Activated CD8-positive, alpha-beta T cell treated with anti-CD3 and anti-CD28 coated beads for 36 hours (primary cell): ENCODE results near the gene TTLL3. TPM values are rescaled to one million over a fixed set of nuclear protein-coding genes. Genes with fewer than 3 reads are reported as not detected.

ENCODE experiments used
- ATAC-seq: fragments of 200-7000 bp; cut with Tn5 transposase; one replicate; pipeline ENCODE4 v1.10.0; 2021; ENCODE audit warnings: mild to moderate bottlenecking, moderate library complexity
- CTCF ChIA-PET: fragments of 350-600 bp; sonication (Branson Sonifier 250); formaldehyde crosslinking; loops from one replicate; lab custom pipeline; 2021; ENCODE audit warnings: antibody characterized with exemption; lab: Charles Lee
- POLR2A ChIA-PET: fragments of 350-600 bp; sonication (Branson Sonifier 250); formaldehyde crosslinking; loops from one replicate; lab custom pipeline; 2021; ENCODE audit warnings: antibody characterized with exemption; lab: Charles Lee
- DNase-seq: peaks from one replicate; pipeline ENCODE4 v3.0.0-alpha.2; 2020
- H3K27ac Mint-ChIP-seq: one replicate; pipeline ENCODE4 v1.8.0; 2021; ENCODE audit warnings: mild to moderate bottlenecking, mixed read lengths
- H3K27me3 Mint-ChIP-seq: one replicate; pipeline ENCODE4 v1.8.0; 2021; ENCODE audit warnings: mixed read lengths
- H3K36me3 Mint-ChIP-seq: one replicate; pipeline ENCODE4 v1.8.0; 2021; ENCODE audit warnings: low read depth, mixed read lengths
- H3K4me1 Mint-ChIP-seq: one replicate; pipeline ENCODE4 v1.8.0; 2021; ENCODE audit warnings: low read depth, mixed read lengths
- H3K4me3 Mint-ChIP-seq: one replicate; pipeline ENCODE4 v1.8.0; 2021; ENCODE audit warnings: mild to moderate bottlenecking, moderate library complexity, mixed read lengths
- H3K9me3 Mint-ChIP-seq: one replicate; pipeline ENCODE4 v1.8.0; 2021; ENCODE audit warnings: mixed read lengths
- CTCF ChIP-seq: fragments of 200-600 bp; IDR thresholded peaks from one replicate; pipeline ENCODE4 v1.8.0; 2022; ENCODE audit warnings: antibody characterized with exemption, mild to moderate bottlenecking
- intact Hi-C: fragments of 100-400 bp; cut with micrococcal nuclease; formaldehyde crosslinking; loops from one replicate; pipeline ENCODE4 v1.10.0; 2022
- total RNA-seq, 2 experiments: library from RNA; stranded (reverse); gene quantifications; one replicate each; pipeline ENCODE4 v1.2.3, GENCODE V29; 2021

TTLL3 gene
- total RNA-seq, 2 experiments from 2014 or later, result 52.4 to 61.1 TPM

DNA sequence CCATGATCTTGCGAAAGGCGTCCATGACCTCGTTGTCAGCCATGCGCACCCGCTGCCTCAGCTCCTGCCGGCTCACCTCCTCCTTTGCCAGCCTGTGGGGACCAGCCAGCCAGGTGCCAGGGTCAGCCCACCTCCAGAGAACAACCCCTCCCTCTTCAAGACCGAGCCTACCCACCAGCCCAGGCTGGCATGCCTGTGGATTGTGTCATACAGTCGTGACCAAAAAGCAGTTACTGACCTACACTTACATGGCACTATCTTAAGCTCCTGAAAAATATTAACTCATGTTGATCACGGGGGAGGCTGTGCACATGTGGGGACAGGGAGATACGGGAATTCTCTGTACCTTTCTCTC is 29.6 kb upstream of the TTLL3 start:
- POLR2A ChIA-PET, result interaction anchor here (0.6 to 2.6 kb wide), 12 partner anchors 8 to 384 kb away, joined by 3 to 16 read pairs (median 5); partner anchors contain the start of genes ARPC4, CAMK1 and TADA3
- H3K4me3 Mint-ChIP-seq, result peak overlapping the region; percentile 22
- H3K27me3 Mint-ChIP-seq, result no peaks in the 10 kb centered on the region
- intact Hi-C loops, result no loop called here
- H3K27ac Mint-ChIP-seq, result peak overlapping the region; percentile 97
- ATAC-seq (peak; percentile 0), DNase-seq (no peak)
- H3K36me3 Mint-ChIP-seq, result peaks cover 38% of the 10 kb centered on the region
- peaks cover 1% of the 10 kb centered on the region for H3K9me3 Mint-ChIP-seq
- CTCF ChIA-PET, result interaction anchor here (1.0 to 2.0 kb wide), 5 partner anchors 9 to 46 kb away, joined by 3 to 7 read pairs (median 4); partner anchors contain the start of gene ARPC4
- TF ChIP-seq CTCF, result no peak
- H3K4me1 Mint-ChIP-seq, result peaks cover 61% of the 10 kb centered on the region

- intact Hi-C loops, result no loop called here
- no peak for TF ChIP-seq CTCF
- POLR2A ChIA-PET, result interaction anchor here (0.6 to 2.6 kb wide), 10 partner anchors 9 to 384 kb away, joined by 3 to 16 read pairs (median 5); partner anchors contain the start of genes ARPC4, CAMK1 and TADA3
- H3K9me3 Mint-ChIP-seq, result peaks cover 1% of the 10 kb centered on the region
- H3K36me3 Mint-ChIP-seq, result peaks cover 41% of the 10 kb centered on the region
- CTCF ChIA-PET, result interaction anchor here (1.0 to 2.0 kb wide), 4 partner anchors 8 to 46 kb away, joined by 3 to 7 read pairs (median 5); no protein-coding TSS in a partner anchor
- H3K4me1 Mint-ChIP-seq, result peaks cover 59% of the 10 kb centered on the region
- H3K27me3 Mint-ChIP-seq, result no peaks in the 10 kb centered on the region
- DNase-seq, result no peak
- peak overlapping the region; percentile 22 for H3K4me3 Mint-ChIP-seq
- peak overlapping the region; percentile 97 for H3K27ac Mint-ChIP-seq
- ATAC-seq, result no peak
Observed at GRCh38 chr3:9780910-9781309, 29.2 kb upstream of the TTLL3 start.

GRCh38 chr3:9781551-9781950 is 28.5 kb upstream of the TTLL3 start:
- peak overlapping the region; percentile 65 for H3K27ac Mint-ChIP-seq
- H3K9me3 Mint-ChIP-seq, result peaks cover 1% of the 10 kb centered on the region
- POLR2A ChIA-PET, result interaction anchor here (1.3 to 2.6 kb wide), 5 partner anchors 9 to 22 kb away, joined by 3 to 7 read pairs (median 5); partner anchors contain the start of genes ARPC4 and TADA3
- ATAC-seq, result no peak
- DNase-seq, result no peak
- H3K4me3 Mint-ChIP-seq, result no peak overlapping the region
- peaks cover 61% of the 10 kb centered on the region for H3K4me1 Mint-ChIP-seq
- CTCF ChIA-PET, result interaction anchor here (1.0 to 2.0 kb wide), 7 partner anchors 11 to 151 kb away, joined by 3 to 7 read pairs (median 4); partner anchors contain the start of genes ARPC4, RPUSD3 and TADA3
- intact Hi-C loops, result no loop called here
- no peak for TF ChIP-seq CTCF
- H3K36me3 Mint-ChIP-seq, result peaks cover 47% of the 10 kb centered on the region
- no peaks in the 10 kb centered on the region for H3K27me3 Mint-ChIP-seq

GRCh38 chr3:9781978-9782603 is 28.0 kb upstream of the TTLL3 start:
- H3K27ac Mint-ChIP-seq, result peak overlapping the region; percentile 27
- H3K27me3 Mint-ChIP-seq, result no peaks in the 10 kb centered on the region
- intact Hi-C loops, result no loop called here
- no peak for DNase-seq
- CTCF ChIA-PET, result interaction anchor here (1.0 to 1.3 kb wide), 7 partner anchors 11 to 419 kb away, joined by 3 to 4 read pairs (median 3); partner anchors contain the start of genes ARPC4, RPUSD3 and TADA3
- peaks cover 61% of the 10 kb centered on the region for H3K4me1 Mint-ChIP-seq
- H3K4me3 Mint-ChIP-seq, result no peak overlapping the region
- H3K9me3 Mint-ChIP-seq, result peaks cover 1% of the 10 kb centered on the region
- POLR2A ChIA-PET, result interaction anchor here (1.0 to 2.6 kb wide), 6 partner anchors 9 to 151 kb away, joined by 3 to 7 read pairs (median 4); partner anchors contain the start of genes ARPC4 and TADA3
- no peak for TF ChIP-seq CTCF
- no peak for ATAC-seq
- peaks cover 52% of the 10 kb centered on the region for H3K36me3 Mint-ChIP-seq
